Spinal cord (tissue), 10 donors: ENCODE results near the gene TSSK2. TPM values are rescaled to one million over a fixed set of nuclear protein-coding genes. Genes with fewer than 3 reads are reported as not detected.

Source experiments
- DNase-seq, 6 donors: peaks; one replicate each; pipeline versions ENCODE4 v3.0.0 to v3.0.0-alpha.2; 2013 to 2015; ENCODE audit warnings: low spot score in 6 of 6, low read depth in 4 of 6
- H3K27ac ChIP-seq: one replicate; pipeline ENCODE4 v1.5.1; 2013; ENCODE audit warnings: low read depth, low read length, control low read depth
- H3K27me3 ChIP-seq: one replicate; pipeline ENCODE4 v1.6.1; 2013; ENCODE audit warnings: low read length; ENCODE audit not compliant: control insufficient read depth, insufficient read depth
- H3K36me3 ChIP-seq: one replicate; pipeline ENCODE4 v1.6.1; 2013; ENCODE audit warnings: low read length; ENCODE audit not compliant: control insufficient read depth, insufficient read depth
- H3K4me1 ChIP-seq: one replicate; pipeline ENCODE4 v1.6.1; 2013; ENCODE audit warnings: low read length; ENCODE audit not compliant: control insufficient read depth, insufficient read depth
- H3K4me3 ChIP-seq: one replicate; pipeline ENCODE4 v1.5.1; 2013; ENCODE audit warnings: low read depth, low read length, control low read depth
- H3K9me3 ChIP-seq: one replicate; pipeline ENCODE4 v1.6.1; 2013; ENCODE audit warnings: low read length; ENCODE audit not compliant: control insufficient read depth, insufficient read depth
- WGBS: methylation state at CpG from one replicate; pipeline ENCODE4 v1.1.5; 2013; ENCODE audit warnings: missing lambda C conversion rate; ENCODE audit not compliant: insufficient coverage; 5-methylcytosine and 5-hydroxymethylcytosine counted together
- polyA plus RNA-seq, 2 donors: library from polyadenylated mRNA; unstranded; fragments of 120-200 nt; gene quantifications; one replicate each; pipeline ENCODE4 v1.2.1, GENCODE V29; 2013; ENCODE audit not compliant: insufficient read length in 2 of 2
- total RNA-seq, 2 donors: library from RNA; depleted of rRNA in 1 of 2; stranded (reverse); fragments of 120-200 nt in 1 of 2; fragments of >200 nt in 1 of 2; gene quantifications; one replicate each; pipeline versions ENCODE4 v1.2.3 to v1.2.4, GENCODE V29; 2013 to 2014
- donor health status: healthy.

The TSSK2 gene
- total and polyA plus RNA-seq, 4 donors = not detected

DNA sequence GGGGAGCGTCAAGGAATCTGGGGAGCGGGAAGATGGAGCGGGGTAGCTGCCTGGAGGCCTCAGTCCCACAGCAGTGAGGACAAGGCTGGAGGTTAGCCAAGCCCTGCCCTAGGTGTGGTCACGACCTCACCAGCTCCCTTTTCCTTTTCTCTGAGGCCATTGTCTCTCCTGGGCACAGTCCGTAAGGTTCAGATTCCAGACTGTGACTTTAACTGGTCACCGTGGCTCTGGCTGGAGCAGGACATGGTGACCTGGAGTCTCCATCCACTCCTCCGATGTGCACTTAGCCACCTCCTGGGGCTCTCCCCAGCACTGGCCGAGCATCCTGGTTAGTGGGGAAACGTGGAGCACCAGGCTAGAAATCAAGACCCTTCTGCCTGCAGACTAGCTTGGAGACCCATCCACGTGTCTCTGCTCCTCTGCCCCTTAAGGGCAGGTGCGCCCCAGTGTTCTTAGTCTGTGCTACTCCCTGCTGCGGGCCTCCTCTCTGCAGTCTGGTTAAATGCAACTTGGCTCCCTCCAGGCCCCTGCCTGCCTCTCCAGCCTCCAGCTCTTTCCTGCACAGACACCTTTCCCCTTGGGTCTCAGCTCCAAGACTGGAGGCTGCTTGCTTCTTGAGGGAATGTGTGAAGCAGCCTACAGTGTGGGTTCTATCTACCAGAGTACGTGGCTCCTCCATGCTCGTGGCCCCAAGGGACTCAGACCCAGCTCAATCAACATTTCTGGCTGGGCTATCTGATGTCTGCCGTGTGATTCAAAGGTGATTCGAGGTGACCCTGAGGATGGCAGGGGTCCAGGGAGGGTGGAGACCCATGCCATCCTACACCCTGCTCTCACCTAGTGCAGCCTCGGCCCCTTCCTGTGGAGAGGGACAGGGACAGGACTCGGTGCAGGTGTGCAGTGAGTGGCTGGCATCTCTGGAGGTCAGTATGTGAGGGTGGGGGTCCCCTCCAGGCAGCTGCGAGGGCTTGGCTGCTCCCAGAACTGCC, 42.2 kb downstream of the TSSK2 start:
- WGBS = 89% methylated on average over 14 of the region's 19 CpGs
- Histone ChIP-seq H3K27ac (no peak overlapping the region), H3K4me1 (peaks cover 80% of the 10 kb centered on the region), H3K36me3 (peaks cover 48% of the 10 kb centered on the region), H3K9me3 (no peaks in the 10 kb centered on the region), H3K27me3 (peaks cover 20% of the 10 kb centered on the region), H3K4me3 (no peak overlapping the region)
- no peak for DNase-seq

DNA sequence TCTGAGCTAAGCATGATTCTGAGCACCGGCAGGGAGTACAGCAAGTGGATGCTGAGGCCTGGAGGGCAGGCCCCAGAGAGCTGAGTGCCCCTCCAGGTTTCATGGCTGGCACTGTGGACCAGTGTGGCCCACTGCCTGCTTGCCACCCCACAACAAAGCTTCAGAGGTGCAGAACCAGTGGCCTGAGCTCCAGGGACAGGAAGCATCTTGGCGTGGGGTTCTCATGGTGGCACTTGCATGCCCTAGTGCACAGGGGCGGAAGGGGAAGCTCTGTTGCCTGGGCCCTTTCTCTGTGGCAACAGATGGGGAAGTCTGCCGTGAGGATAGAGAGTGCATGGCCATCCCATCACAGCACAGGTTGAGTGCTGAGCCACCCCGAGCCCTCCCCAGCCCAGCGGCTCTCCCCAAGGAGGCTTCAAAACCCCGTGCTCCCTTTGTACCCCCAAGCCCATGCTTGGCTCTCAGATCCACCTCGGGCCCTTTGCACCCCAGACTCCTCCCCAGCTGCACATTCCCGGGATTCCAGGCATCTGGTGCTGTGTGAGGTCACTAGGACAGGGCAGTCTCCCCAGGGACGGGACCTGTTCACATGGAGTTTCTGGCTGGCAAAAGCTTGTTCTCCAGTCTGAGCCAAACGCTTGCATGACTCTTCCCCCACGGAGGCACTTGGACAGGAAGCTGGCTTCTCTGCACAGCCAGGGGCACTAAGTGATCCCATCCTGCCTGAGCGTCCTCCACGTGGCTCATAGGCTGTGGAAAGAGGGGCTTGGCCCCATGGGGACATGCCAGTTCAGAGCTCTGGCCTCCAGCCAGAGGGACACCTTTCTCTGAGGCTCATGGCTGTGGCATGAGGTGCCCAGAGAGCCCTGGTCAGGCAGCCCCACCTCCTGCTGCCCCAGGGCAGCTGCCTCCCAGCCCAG, 43.3 kb downstream of the TSSK2 start:
- H3K4me1 ChIP-seq = peaks cover 85% of the 10 kb centered on the region
- H3K27me3 ChIP-seq = peaks cover 10% of the 10 kb centered on the region
- WGBS = 55% methylated on average over 14 of the region's 14 CpGs
- no peak overlapping the region for H3K4me3 ChIP-seq
- DNase-seq = no peak
- peaks cover 48% of the 10 kb centered on the region for H3K36me3 ChIP-seq
- no peaks in the 10 kb centered on the region for H3K9me3 ChIP-seq
- H3K27ac ChIP-seq = no peak overlapping the region

DNA sequence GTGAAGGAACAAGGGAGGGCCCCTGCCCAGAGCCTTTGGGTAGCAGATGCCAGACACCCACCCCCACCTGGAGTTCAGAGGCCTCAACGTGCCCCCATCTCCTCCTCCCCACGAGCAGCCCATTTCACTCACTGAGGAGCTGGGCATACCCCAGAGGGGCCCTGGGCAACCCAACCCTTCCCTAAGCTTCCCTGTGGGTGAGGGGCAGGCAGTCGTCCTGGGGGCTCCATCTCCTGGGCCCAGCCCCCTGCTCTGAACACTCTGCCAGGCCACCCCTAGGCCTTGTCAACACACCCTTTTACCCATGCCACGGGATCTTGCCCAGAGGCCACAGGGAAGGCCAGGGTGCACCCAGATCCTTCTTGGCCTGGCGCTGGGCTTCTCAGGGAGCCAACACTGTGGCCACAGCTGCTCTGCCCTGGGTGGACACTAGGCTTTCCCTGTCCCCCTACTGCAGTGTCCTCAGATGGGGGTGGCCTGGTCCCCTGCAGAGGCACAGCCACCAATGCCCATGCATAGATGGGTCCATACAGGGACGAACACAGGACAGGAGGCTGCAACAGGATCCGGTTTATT, 44.0 kb downstream of the TSSK2 start:
- WGBS = 84% methylated on average over 7 of the region's 7 CpGs
- peaks cover 3% of the 10 kb centered on the region for H3K27me3 ChIP-seq
- H3K4me1 ChIP-seq = peaks cover 84% of the 10 kb centered on the region
- no peak for DNase-seq
- H3K27ac ChIP-seq = no peak overlapping the region
- H3K36me3 ChIP-seq = peaks cover 51% of the 10 kb centered on the region
- no peaks in the 10 kb centered on the region for H3K9me3 ChIP-seq
- no peak overlapping the region for H3K4me3 ChIP-seq

- Histone ChIP-seq H3K36me3 (peaks cover 53% of the 10 kb centered on the region), H3K4me1 (peaks cover 78% of the 10 kb centered on the region), H3K27me3 (no peaks in the 10 kb centered on the region), H3K9me3 (no peaks in the 10 kb centered on the region), H3K27ac (no peak overlapping the region), H3K4me3 (no peak overlapping the region)
- no peak for DNase-seq
- 78% methylated on average over 20 of the region's 21 CpGs for WGBS
Observed at GRCh38 chr22:19175602-19176174, 44.6 kb downstream of the TSSK2 start.

DNA sequence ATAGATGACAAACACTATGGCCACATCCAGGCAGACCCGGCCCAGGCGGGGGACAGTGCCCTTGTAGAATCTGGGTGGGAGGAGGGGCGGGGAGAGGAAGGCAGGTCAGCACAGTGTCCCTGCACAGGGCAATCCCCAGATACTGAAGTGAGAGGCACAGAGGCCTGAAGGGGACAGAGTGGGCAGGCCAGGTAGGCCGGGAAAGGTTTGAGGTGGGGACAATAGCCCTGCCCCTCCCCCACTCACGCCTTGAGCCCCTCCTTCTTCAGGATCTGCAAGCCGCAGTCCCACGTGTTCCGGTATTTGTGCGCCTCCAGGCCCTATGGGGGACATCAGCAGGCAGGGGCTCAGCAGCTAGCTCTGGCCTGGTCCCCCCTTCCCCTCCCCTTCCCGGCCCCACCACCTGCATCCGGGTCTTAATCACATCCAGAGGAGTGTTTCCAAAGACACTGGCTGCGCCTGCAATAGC, 45.1 kb downstream of the TSSK2 start:
- Histone ChIP-seq H3K4me1 (peaks cover 73% of the 10 kb centered on the region), H3K4me3 (no peak overlapping the region), H3K9me3 (no peaks in the 10 kb centered on the region), H3K27ac (no peak overlapping the region), H3K27me3 (no peaks in the 10 kb centered on the region), H3K36me3 (peaks cover 53% of the 10 kb centered on the region)
- DNase-seq = peak in 1 of 6 donors; percentile 8
- 60% methylated on average over 9 of the region's 12 CpGs for WGBS

DNA sequence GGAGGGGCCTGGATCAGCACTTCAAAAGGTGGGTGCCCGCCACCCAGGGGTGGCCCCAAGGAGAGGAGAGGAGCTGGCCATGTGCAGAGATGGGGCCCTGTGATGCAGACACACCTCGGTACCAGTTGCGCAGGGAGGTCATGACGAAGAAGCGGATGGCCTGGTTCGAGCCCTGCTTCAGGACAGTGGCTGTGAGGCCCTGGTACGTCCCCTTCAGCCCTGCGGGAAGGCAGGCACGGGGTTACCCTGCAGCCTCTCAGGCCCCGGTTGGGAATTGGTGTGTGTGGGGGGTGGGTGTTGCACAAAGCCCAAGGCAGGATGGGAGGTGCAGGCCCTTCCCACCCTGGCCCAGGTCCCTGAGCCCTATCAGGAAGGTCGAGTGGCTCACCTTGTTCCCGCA, 45.6 kb downstream of the TSSK2 start:
- 78% methylated on average over 11 of the region's 12 CpGs for WGBS
- H3K36me3 ChIP-seq = peaks cover 53% of the 10 kb centered on the region
- H3K27me3 ChIP-seq = no peaks in the 10 kb centered on the region
- H3K27ac ChIP-seq = no peak overlapping the region
- no peaks in the 10 kb centered on the region for H3K9me3 ChIP-seq
- no peak overlapping the region for H3K4me3 ChIP-seq
- peaks cover 72% of the 10 kb centered on the region for H3K4me1 ChIP-seq
- no peak for DNase-seq

- Histone ChIP-seq H3K27me3 (no peaks in the 10 kb centered on the region), H3K4me1 (peaks cover 65% of the 10 kb centered on the region), H3K4me3 (peak overlapping the region; percentile 43), H3K36me3 (peaks cover 55% of the 10 kb centered on the region), H3K9me3 (no peaks in the 10 kb centered on the region), H3K27ac (no peak overlapping the region)
- DNase-seq = no peak
- WGBS = 23% methylated on average over 55 of the region's 55 CpGs
Observed at GRCh38 chr22:19177164-19178064, 46.3 kb downstream of the TSSK2 start.

DNA sequence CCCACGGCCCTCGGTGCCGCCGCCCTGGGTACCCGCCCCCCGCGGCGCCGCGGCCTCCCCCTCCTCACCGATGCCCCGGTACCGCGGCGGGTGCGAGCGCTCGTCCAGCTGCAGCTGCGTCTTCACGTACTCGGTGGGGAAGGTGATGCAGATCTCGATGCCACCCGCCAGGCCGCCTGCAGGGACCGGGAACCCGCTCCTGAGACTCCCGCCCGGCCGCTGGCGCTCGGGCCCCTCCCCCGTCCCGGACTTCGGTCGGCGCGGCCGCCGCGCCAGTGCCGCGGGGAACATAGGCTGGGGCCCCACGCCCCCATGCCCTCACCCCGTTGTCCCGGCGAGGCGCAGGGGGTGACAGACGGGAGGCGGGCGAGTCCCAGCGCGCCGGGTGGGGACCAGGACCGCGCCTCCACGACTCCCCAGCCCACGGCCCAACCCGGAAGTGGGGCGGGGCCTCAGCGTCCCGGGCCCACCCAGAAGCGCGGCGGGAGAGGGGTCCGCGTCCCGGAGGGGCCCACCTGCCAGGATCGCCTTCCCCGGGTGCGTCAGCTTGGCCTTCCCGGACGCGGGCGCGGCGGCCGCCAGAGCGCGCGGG, 47.1 kb downstream of the TSSK2 start:
- H3K9me3 ChIP-seq = no peaks in the 10 kb centered on the region
- H3K4me3 ChIP-seq = peak overlapping the region; percentile 43
- H3K27ac ChIP-seq = no peak overlapping the region
- peaks cover 58% of the 10 kb centered on the region for H3K4me1 ChIP-seq
- no peaks in the 10 kb centered on the region for H3K27me3 ChIP-seq
- peak in 3 of 6 donors; percentile 19 to 79 (median 20) for DNase-seq
- H3K36me3 ChIP-seq = peaks cover 57% of the 10 kb centered on the region
- WGBS = 0% methylated on average over 80 of the region's 80 CpGs
